CD4-positive, alpha-beta memory T cell (primary cell): ENCODE measurements around the gene TSHZ2. TPM values are rescaled to one million over a fixed set of nuclear protein-coding genes. Genes with fewer than 3 reads are reported as not detected.
A peak's percentile ranks its signal among the peaks of the same experiment; 100 is the strongest.

Experiments
- CTCF ChIA-PET: fragments of 350-600 bp; sonication (Branson Sonifier 250); formaldehyde crosslinking; loops from one replicate; lab custom pipeline; 2021; ENCODE audit warnings: inconsistent platforms; ENCODE audit not compliant: partially characterized antibody; lab: Charles Lee
- POLR2A ChIA-PET: fragments of 350-600 bp; sonication (Branson Sonifier 250); formaldehyde crosslinking; loops from one replicate; lab custom pipeline; 2021; ENCODE audit not compliant: partially characterized antibody; lab: Charles Lee
- DNase-seq, 5 donors: peaks; one replicate each; pipeline versions ENCODE4 v3.0.0 to v3.0.0-alpha.2; 2020 to 2022; ENCODE audit warnings: mixed read lengths in 1 of 5
- H3K27ac ChIP-seq: one replicate; pipeline ENCODE4 v1.7.0; 2013; ENCODE audit warnings: low read depth, low read length
- H3K27me3 ChIP-seq: 2 replicates; pipeline ENCODE4 v1.7.0; 2013; ENCODE audit warnings: mild to moderate bottlenecking, low read length, moderate library complexity; ENCODE audit not compliant: insufficient read depth
- H3K36me3 ChIP-seq: 2 replicates; pipeline ENCODE4 v1.7.0; 2013; ENCODE audit warnings: mild to moderate bottlenecking, low read length, moderate library complexity; ENCODE audit not compliant: insufficient read depth
- H3K4me1 ChIP-seq: 2 replicates; pipeline ENCODE4 v1.7.0; 2013; ENCODE audit warnings: mild to moderate bottlenecking, low read length, moderate library complexity; ENCODE audit not compliant: insufficient read depth
- H3K4me3 ChIP-seq, 2 donors: one replicate each; pipeline ENCODE4 v1.7.0; 2013; ENCODE audit warnings: low read length in 2 of 2, mild to moderate bottlenecking in 1 of 2
- H3K9me3 ChIP-seq, 2 donors: one replicate each; pipeline ENCODE4 v1.7.0; 2013; ENCODE audit warnings: low read length in 2 of 2, control low read depth in 1 of 2; ENCODE audit not compliant: control insufficient read depth in 1 of 2
- H3K27ac Mint-ChIP-seq, 7 donors: one replicate each; pipeline ENCODE4 v1.8.0; 2020 to 2021; ENCODE audit warnings: mixed read lengths in 7 of 7, mild to moderate bottlenecking in 6 of 7, inconsistent platforms in 3 of 7, moderate library complexity in 3 of 7
- H3K27me3 Mint-ChIP-seq, 2 donors: one replicate each; pipeline ENCODE4 v1.8.0; 2020 to 2021; ENCODE audit warnings: mixed read lengths in 2 of 2
- H3K36me3 Mint-ChIP-seq, 2 donors: one replicate each; pipeline ENCODE4 v1.8.0; 2020 to 2021; ENCODE audit warnings: mixed read lengths in 2 of 2, inconsistent platforms in 1 of 2, mild to moderate bottlenecking in 1 of 2
- H3K4me1 Mint-ChIP-seq, 4 donors: one replicate each; pipeline ENCODE4 v1.8.0; 2020 to 2021; ENCODE audit warnings: mixed read lengths in 4 of 4, mild to moderate bottlenecking in 1 of 4
- H3K4me3 Mint-ChIP-seq, 8 donors: one replicate each; pipeline ENCODE4 v1.8.0; 2020 to 2021; ENCODE audit warnings: mixed read lengths in 8 of 8, mild to moderate bottlenecking in 7 of 8, moderate library complexity in 6 of 8, inconsistent platforms in 3 of 8
- H3K9me3 Mint-ChIP-seq, 8 donors: one replicate each; pipeline ENCODE4 v1.8.0; 2020 to 2021; ENCODE audit warnings: mixed read lengths in 8 of 8, mild to moderate bottlenecking in 5 of 8, inconsistent platforms in 3 of 8, moderate library complexity in 1 of 8
- intact Hi-C: fragments of 100-400 bp; cut with micrococcal nuclease; formaldehyde crosslinking; loops from one replicate; pipeline ENCODE4 v1.15.1; 2023
- polyA plus RNA-seq, 2 donors: library from polyadenylated mRNA; unstranded; fragments of 300-500 nt; fragmentation: Illumina TruSeq; gene quantifications; one replicate each; pipeline ENCODE4 v1.2.3, GENCODE V29; 2021
- total RNA-seq, 2 experiments: library from RNA; stranded (reverse); gene quantifications; one replicate each; pipeline ENCODE4 v1.2.3, GENCODE V29; 2021

Gene TSHZ2
- total and polyA plus RNA-seq, 4 experiments from 2014 or later = 2.3 to 31.8 (median 17.1) TPM

DNA sequence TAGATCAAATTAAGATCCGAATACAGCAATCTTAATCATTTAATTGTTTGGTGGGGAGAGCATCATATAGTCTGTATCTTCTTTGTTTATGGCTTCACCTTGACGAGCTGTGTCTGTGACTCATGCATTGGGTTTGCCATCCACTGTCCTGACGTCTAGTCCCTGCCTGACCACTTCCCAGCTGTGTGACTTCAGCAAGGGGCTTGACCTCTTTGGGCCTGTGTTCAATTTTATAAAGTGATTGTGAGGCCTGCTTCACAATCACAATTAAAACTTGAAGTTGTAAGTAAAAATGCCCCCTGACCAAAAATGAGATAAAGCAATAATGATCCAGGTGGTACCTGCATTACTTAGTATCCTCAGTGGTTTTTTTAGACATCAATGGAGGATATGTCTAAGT, 412.2 kb downstream of the TSHZ2 start:
- POLR2A ChIA-PET = no interaction called here
- Mint-ChIP-seq H3K4me3 (no peak overlapping the region), H3K27ac (peak overlapping the region in 1 of 7 donors; percentile 15), H3K36me3 (no peaks in the 10 kb centered on the region), H3K9me3 (no peaks in the 10 kb centered on the region), H3K27me3 (peaks cover 0 to 3% of the 10 kb centered on the region in 2 donors), H3K4me1 (peaks cover 8 to 20% (median 13%) of the 10 kb centered on the region in 4 donors)
- no peaks in the 10 kb centered on the region for H3K36me3 ChIP-seq
- H3K27me3 ChIP-seq = no peaks in the 10 kb centered on the region
- intact Hi-C loops = no loop called here
- DNase-seq = no peak
- no peak overlapping the region for H3K27ac ChIP-seq
- H3K4me1 ChIP-seq = peaks cover 10% of the 10 kb centered on the region
- no peak overlapping the region for H3K4me3 ChIP-seq
- H3K9me3 ChIP-seq = no peaks in the 10 kb centered on the region
- CTCF ChIA-PET = no interaction called here

DNA sequence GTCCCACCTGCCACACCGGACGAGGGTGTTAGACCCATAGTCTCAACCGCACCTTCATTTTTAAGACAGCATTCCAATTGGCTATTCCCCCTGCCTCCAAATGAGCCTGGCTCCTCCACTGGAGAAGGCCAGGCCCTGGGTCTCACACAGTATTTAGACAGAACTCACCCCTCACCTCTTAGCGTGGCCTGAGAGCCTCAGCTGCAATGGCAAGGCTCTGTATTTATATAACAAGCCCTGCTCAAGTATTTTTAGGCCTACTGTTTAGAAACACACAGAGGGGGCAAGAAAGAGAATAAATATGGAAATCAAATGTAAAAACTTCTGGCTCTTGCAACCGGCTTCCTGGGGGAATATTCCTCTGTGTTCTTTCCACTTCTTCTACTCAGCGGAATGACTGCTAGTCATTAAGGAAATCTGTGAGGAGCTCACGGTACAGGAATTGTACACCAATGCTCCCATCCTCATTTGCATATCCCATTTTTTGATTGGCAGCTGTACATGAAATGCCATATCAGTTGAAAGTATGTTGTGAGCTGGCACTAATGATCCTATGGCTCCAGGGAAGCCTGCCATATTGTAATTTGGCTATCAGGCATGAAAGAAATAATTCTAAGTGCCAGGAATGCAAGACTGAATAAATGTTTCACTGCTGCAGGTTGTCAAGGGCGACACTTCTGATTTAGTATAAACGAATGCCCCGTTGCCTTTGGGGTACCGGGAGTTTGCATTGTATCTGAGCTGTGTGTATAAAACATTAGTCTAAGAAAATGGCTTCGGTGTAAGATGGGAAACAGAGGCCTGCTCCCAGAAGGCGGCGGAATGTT, 414.0 kb downstream of the TSHZ2 start:
- Histone ChIP-seq H3K9me3 (no peaks in the 10 kb centered on the region), H3K4me3 (no peak overlapping the region), H3K27me3 (no peaks in the 10 kb centered on the region), H3K4me1 (peaks cover 10% of the 10 kb centered on the region), H3K27ac (no peak overlapping the region), H3K36me3 (no peaks in the 10 kb centered on the region)
- ChIA-PET CTCF (no interaction called here), POLR2A (no interaction called here)
- Mint-ChIP-seq H3K4me3 (no peak overlapping the region), H3K4me1 (peaks cover 8 to 26% (median 16%) of the 10 kb centered on the region in 4 donors), H3K27ac (peak overlapping the region in 4 of 7 donors; percentile 17 to 48 (median 22)), H3K9me3 (peaks cover 0 to 3% (median 0%) of the 10 kb centered on the region in 8 donors), H3K36me3 (no peaks in the 10 kb centered on the region), H3K27me3 (peaks cover 0 to 6% of the 10 kb centered on the region in 2 donors)
- intact Hi-C loops = no loop called here
- DNase-seq = no peak

DNA sequence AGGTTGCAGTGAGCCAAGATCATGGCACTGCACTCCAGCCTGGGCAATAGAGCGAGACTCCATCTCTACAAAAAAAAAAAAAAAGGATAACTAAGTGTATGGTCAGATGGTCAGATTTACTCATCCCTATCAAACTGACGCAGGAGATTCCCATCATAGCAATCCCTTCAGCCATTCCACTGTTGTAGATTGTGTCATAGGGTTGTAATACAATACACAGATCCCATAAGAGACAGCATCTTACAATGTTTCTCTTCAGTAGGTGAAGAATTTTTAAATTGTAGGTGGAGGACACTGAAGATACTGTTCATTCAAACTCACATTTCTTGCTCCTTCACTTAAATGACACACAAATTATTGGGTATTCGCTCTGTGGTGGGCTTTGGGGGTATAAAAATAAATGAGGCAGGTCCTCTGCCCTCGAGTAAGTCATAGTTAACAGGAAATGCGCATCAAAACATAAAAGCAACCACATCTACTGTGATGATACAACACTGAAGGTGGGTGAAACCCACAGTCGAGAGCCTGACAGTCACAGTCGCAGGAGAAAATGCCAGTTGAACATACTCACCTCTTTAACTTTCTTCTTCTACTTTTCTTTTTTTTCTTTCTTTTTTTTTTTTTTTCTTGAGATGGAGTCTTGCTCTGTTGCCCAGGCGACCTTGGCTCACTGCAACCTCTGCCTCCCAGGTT, 416.0 kb downstream of the TSHZ2 start:
- ChIA-PET POLR2A (no interaction called here), CTCF (no interaction called here)
- Histone ChIP-seq H3K27ac (no peak overlapping the region), H3K27me3 (no peaks in the 10 kb centered on the region), H3K36me3 (no peaks in the 10 kb centered on the region), H3K4me1 (peaks cover 10% of the 10 kb centered on the region), H3K9me3 (no peaks in the 10 kb centered on the region), H3K4me3 (no peak overlapping the region)
- DNase-seq = peak; percentile 43 to 76 (median 52)
- H3K4me1 Mint-ChIP-seq = peaks cover 8 to 26% (median 16%) of the 10 kb centered on the region in 4 donors
- no peaks in the 10 kb centered on the region for H3K36me3 Mint-ChIP-seq
- H3K9me3 Mint-ChIP-seq = peaks cover 0 to 3% (median 0%) of the 10 kb centered on the region in 8 donors
- intact Hi-C loops = no loop called here
- H3K4me3 Mint-ChIP-seq = peak overlapping the region in 3 of 8 donors; percentile 8 to 52 (median 37)
- peaks cover 0 to 8% of the 10 kb centered on the region in 2 donors for H3K27me3 Mint-ChIP-seq
- peak overlapping the region; percentile 49 to 93 (median 82) for H3K27ac Mint-ChIP-seq

DNA sequence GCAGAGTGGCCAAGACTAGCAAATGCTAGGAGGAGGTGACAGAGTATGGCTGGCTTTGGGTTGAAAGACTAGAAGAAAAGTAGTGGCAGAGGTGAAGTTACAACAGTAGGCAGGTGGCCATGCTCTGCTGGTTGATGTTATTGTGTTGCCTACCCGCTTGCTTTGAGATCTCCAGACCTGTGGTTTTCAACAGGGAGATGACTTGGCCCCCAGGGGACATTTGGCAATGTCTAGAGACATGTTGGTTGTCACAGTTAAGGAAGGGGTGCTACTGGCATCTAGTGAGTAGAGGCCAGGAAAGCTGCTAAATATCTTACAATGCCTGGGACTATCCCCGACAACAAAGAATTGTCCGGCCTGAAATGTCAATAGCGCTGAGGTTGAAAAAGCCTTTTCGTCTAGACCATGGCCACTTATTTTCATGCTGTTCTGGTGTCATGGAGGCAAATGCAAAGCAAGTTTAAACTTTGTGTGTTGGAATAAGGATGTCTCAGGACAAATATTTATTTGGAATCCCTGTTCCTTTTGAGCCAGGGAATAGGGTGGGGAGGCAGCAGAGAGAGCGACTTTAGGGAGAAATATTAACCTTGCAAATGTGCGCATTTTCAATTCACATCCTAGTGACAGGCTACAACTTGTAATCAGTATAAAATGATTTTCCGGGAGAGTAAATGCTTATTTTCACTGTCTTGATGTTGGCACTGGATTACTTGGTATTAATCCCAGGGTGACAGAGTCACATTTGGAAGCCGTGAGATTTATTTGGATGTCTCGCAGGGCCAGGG, 417.6 kb downstream of the TSHZ2 start:
- Mint-ChIP-seq H3K36me3 (no peaks in the 10 kb centered on the region), H3K27me3 (peaks cover under 1 to 8% of the 10 kb centered on the region in 2 donors), H3K27ac (peak overlapping the region in 3 of 7 donors; percentile 31 to 76 (median 55)), H3K9me3 (peaks cover 0 to 3% (median 0%) of the 10 kb centered on the region in 8 donors), H3K4me1 (peaks cover 8 to 26% (median 16%) of the 10 kb centered on the region in 4 donors), H3K4me3 (no peak overlapping the region)
- H3K4me3 ChIP-seq = no peak overlapping the region
- DNase-seq = no peak
- POLR2A ChIA-PET = no interaction called here
- CTCF ChIA-PET = no interaction called here
- no peaks in the 10 kb centered on the region for H3K9me3 ChIP-seq
- H3K4me1 ChIP-seq = peaks cover 10% of the 10 kb centered on the region
- no peaks in the 10 kb centered on the region for H3K36me3 ChIP-seq
- no peaks in the 10 kb centered on the region for H3K27me3 ChIP-seq
- no peak overlapping the region for H3K27ac ChIP-seq
- intact Hi-C loops = no loop called here

DNA sequence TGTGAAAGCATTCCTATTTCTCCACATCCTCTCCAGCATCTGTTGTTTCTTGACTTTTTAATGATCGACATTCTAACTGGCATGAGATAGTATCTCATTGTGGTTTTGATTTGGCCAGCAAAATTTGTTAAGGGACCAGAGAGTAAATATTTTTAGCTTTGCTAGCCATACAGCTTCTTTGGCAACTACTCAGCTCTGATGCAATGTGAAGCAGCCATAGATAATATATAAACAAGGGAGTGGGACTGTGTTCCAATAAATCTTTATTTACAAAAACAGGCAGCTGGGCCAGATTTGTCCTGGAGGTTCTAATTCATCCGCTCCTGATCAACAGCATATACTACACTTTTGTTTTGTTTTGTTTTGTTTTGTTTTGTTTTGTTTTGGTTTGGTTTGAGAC, 418.6 kb downstream of the TSHZ2 start:
- Histone ChIP-seq H3K9me3 (no peaks in the 10 kb centered on the region), H3K27me3 (no peaks in the 10 kb centered on the region), H3K4me3 (no peak overlapping the region), H3K36me3 (no peaks in the 10 kb centered on the region), H3K4me1 (peaks cover 10% of the 10 kb centered on the region), H3K27ac (no peak overlapping the region)
- POLR2A ChIA-PET = no interaction called here
- intact Hi-C loops = no loop called here
- Mint-ChIP-seq H3K36me3 (no peaks in the 10 kb centered on the region), H3K4me1 (peaks cover 8 to 26% (median 16%) of the 10 kb centered on the region in 4 donors), H3K9me3 (peaks cover 0 to 5% (median 0%) of the 10 kb centered on the region in 8 donors), H3K27me3 (peaks cover 2 to 13% of the 10 kb centered on the region in 2 donors), H3K27ac (peak overlapping the region in 1 of 7 donors; percentile 24), H3K4me3 (no peak overlapping the region)
- CTCF ChIA-PET = no interaction called here
- DNase-seq = no peak

DNA sequence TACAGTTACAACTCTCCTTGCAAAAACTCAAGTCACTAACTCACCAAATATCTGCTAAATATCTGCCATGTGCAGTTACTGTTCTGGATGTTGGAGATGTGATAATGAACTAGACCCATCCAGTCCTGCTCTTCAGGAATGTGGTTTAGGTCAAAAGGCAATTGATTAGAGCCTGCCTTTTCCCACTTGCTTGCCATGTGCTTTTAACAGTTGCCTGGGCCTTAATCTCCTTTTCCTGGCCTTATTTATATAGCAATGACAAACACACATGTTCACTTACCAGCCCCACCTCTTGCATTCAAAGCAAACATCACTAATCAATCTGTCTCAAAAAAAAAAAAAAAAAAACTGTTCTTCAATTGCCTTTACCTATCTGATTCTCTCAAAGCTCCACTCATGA, 422.3 kb downstream of the TSHZ2 start:
- Histone ChIP-seq H3K9me3 (no peaks in the 10 kb centered on the region), H3K4me1 (no peaks in the 10 kb centered on the region), H3K36me3 (no peaks in the 10 kb centered on the region), H3K27ac (no peak overlapping the region), H3K4me3 (no peak overlapping the region), H3K27me3 (no peaks in the 10 kb centered on the region)
- ChIA-PET POLR2A (interaction anchor here (0.6 kb wide), 1 partner anchor 811 kb away, joined by 3 read pairs; no protein-coding TSS in a partner anchor), CTCF (interaction anchor here (1.0 kb wide), 1 partner anchor 17 kb away, joined by 3 read pairs; no protein-coding TSS in a partner anchor)
- Mint-ChIP-seq H3K27me3 (peaks cover 2 to 12% of the 10 kb centered on the region in 2 donors), H3K36me3 (no peaks in the 10 kb centered on the region), H3K4me3 (no peak overlapping the region), H3K9me3 (peaks cover 0 to 7% (median 0%) of the 10 kb centered on the region in 8 donors), H3K4me1 (peaks cover 0 to 5% (median 3%) of the 10 kb centered on the region in 4 donors), H3K27ac (no peak overlapping the region)
- intact Hi-C loops = no loop called here
- no peak for DNase-seq
